Esophagus squamous epithelium (tissue), 5 donors: ENCODE data around the gene TSC1. TPM values are rescaled to one million over a fixed set of nuclear protein-coding genes. Genes with fewer than 3 reads are reported as not detected.

Experiments used
- DNase-seq: peaks from one replicate; lab custom pipeline; 2025; lab: John Stamatoyannopoulos, UW
- H3K27ac ChIP-seq, 4 donors: fragments of 200-600 bp; sonication (generic); one replicate each; pipeline ENCODE4 v1.5.1; 2016 to 2019; ENCODE audit warnings: mild to moderate bottlenecking in 1 of 4
- H3K27me3 ChIP-seq, 4 donors: fragments of 200-600 bp; sonication (generic); 1 replicate in 3 of 4; 2 replicates in 1 of 4; pipeline versions ENCODE4 v1.5.1 to v1.6.0; 2017 to 2021; ENCODE audit warnings: antibody characterized with exemption in 1 of 4
- H3K36me3 ChIP-seq, 3 donors: fragments of 200-600 bp; sonication (generic); one replicate each; pipeline ENCODE4 v1.5.1; 2016 to 2019
- H3K4me1 ChIP-seq, 3 donors: fragments of 200-600 bp; sonication (generic); one replicate each; pipeline ENCODE4 v1.5.1; 2017 to 2019
- H3K4me3 ChIP-seq, 4 donors: fragments of 200-600 bp; sonication (generic); 1 replicate in 3 of 4; 2 replicates in 1 of 4; pipeline ENCODE4 v1.5.1; 2016 to 2019; ENCODE audit warnings: mild to moderate bottlenecking in 2 of 4, moderate library complexity in 1 of 4
- H3K9me3 ChIP-seq, 3 donors: fragments of 200-600 bp; sonication (generic); one replicate each; pipeline ENCODE4 v1.5.1; 2016 to 2019
- POLR2A ChIP-seq, 4 donors: fragments of 450-650 bp; IDR thresholded peaks; one replicate each; pipeline ENCODE4 v1.6.1; 2017; ENCODE audit warnings: antibody characterized with exemption in 4 of 4, mild to moderate bottlenecking in 4 of 4, moderate library complexity in 3 of 4
- WGBS, 2 donors: methylation state at CpG; one replicate each; pipeline ENCODE4 v1.1.5; 2018; 5-methylcytosine and 5-hydroxymethylcytosine counted together
- intact Hi-C: fragments of 100-400 bp; cut with DNase I; formaldehyde crosslinking; loops from one replicate; pipeline ENCODE4 v1.15.0; 2022
- total RNA-seq, 4 donors: library from RNA; depleted of rRNA; stranded (reverse); fragments of >200 nt; gene quantifications; one replicate each; pipeline ENCODE4 v1.1.0, GENCODE V29; 2016
- TF ChIP-seq, protein P1 (sequence below), 6 experiments: fragments of 450-650 bp in 4 of 6; fragments of 200-600 bp in 2 of 6; sonication (generic) in 2 of 6; IDR thresholded peaks; one replicate each; pipeline ENCODE4 v1.5.1; 2016 to 2019; ENCODE audit warnings: antibody characterized with exemption in 6 of 6, mild to moderate bottlenecking in 4 of 6, moderate library complexity in 4 of 6
- donor health status: DM: yes; HTN: yes; CAD: no.

Gene TSC1
- total RNA-seq, 4 donors from 2014 or later = 18.8 to 38.7 (median 25.7) TPM

- H3K4me1 ChIP-seq = peaks cover 0 to 41% (median 8%) of the 10 kb centered on the region in 3 donors
- no peaks in the 10 kb centered on the region for H3K9me3 ChIP-seq
- no peak overlapping the region for H3K27ac ChIP-seq
- no peak for DNase-seq
- intact Hi-C loops = no loop called here
- H3K36me3 ChIP-seq = peaks cover 0 to 84% (median 33%) of the 10 kb centered on the region in 3 donors
- WGBS, 2 donors = 89 to 94% methylated on average over 7 of the region's 7 CpGs
- H3K4me3 ChIP-seq = no peak overlapping the region
- H3K27me3 ChIP-seq = no peaks in the 10 kb centered on the region
- TF ChIP-seq, protein P1, sequence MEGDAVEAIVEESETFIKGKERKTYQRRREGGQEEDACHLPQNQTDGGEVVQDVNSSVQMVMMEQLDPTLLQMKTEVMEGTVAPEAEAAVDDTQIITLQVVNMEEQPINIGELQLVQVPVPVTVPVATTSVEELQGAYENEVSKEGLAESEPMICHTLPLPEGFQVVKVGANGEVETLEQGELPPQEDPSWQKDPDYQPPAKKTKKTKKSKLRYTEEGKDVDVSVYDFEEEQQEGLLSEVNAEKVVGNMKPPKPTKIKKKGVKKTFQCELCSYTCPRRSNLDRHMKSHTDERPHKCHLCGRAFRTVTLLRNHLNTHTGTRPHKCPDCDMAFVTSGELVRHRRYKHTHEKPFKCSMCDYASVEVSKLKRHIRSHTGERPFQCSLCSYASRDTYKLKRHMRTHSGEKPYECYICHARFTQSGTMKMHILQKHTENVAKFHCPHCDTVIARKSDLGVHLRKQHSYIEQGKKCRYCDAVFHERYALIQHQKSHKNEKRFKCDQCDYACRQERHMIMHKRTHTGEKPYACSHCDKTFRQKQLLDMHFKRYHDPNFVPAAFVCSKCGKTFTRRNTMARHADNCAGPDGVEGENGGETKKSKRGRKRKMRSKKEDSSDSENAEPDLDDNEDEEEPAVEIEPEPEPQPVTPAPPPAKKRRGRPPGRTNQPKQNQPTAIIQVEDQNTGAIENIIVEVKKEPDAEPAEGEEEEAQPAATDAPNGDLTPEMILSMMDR (IDR thresholded peaks at IDR 0.05) = no peak
Measured at GRCh38 chr9:132898051-132898450, 46.4 kb downstream of the TSC1 start.

DNA sequence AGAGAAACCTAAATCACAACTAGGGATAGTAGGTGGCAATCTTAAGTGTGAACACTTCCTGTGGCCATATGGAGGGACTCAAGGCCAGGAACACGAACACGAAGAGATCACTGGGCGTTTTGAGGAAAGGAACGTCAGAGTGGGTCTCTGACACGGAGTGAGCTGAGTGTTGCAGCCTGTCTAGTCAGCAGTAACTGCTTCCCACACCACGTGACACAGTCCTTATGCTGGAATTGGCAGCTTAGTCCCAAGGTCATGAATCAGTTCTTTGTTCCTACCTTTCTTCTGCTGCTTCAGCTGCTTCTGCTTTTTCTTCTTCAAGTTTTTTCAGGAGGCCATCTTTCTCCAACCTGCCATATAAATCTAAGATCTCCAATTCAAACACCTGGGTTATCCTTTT lies 47.5 kb downstream of the TSC1 start:
- intact Hi-C loops = no loop called here
- peak overlapping the region in 1 of 4 donors; percentile 67 for H3K27ac ChIP-seq

GRCh38 chr9:132896264-132896663 lies 48.2 kb downstream of the TSC1 start:
- no peak for DNase-seq
- intact Hi-C loops = no loop called here
- Histone ChIP-seq H3K27ac (peak overlapping the region; percentile 59 to 89 (median 70)), H3K9me3 (no peaks in the 10 kb centered on the region), H3K4me1 (peaks cover 0 to 41% (median 8%) of the 10 kb centered on the region in 3 donors), H3K36me3 (peaks cover 0 to 87% (median 35%) of the 10 kb centered on the region in 3 donors), H3K4me3 (no peak overlapping the region), H3K27me3 (no peaks in the 10 kb centered on the region)
- TF ChIP-seq, protein P1 (IDR thresholded peaks at IDR 0.05) = no peak
- TF ChIP-seq POLR2A (IDR thresholded peaks at IDR 0.05) = no peak
- 93 to 97% methylated on average over 8 to 9 of the region's 13 CpGs for WGBS, 2 donors

More for the DNA sequence above, 47.5 kb downstream of the TSC1 start:
- TF ChIP-seq POLR2A (IDR thresholded peaks at IDR 0.05) = no peak
- TF ChIP-seq, protein P1 (IDR thresholded peaks at IDR 0.05) = no peak
- Histone ChIP-seq H3K9me3 (no peaks in the 10 kb centered on the region), H3K4me1 (peaks cover 0 to 41% (median 8%) of the 10 kb centered on the region in 3 donors), H3K27me3 (no peaks in the 10 kb centered on the region), H3K36me3 (peaks cover 0 to 85% (median 38%) of the 10 kb centered on the region in 3 donors), H3K4me3 (no peak overlapping the region)
- no peak for DNase-seq
- 75 to 78% methylated on average over 6 of the region's 6 CpGs for WGBS, 2 donors

DNA sequence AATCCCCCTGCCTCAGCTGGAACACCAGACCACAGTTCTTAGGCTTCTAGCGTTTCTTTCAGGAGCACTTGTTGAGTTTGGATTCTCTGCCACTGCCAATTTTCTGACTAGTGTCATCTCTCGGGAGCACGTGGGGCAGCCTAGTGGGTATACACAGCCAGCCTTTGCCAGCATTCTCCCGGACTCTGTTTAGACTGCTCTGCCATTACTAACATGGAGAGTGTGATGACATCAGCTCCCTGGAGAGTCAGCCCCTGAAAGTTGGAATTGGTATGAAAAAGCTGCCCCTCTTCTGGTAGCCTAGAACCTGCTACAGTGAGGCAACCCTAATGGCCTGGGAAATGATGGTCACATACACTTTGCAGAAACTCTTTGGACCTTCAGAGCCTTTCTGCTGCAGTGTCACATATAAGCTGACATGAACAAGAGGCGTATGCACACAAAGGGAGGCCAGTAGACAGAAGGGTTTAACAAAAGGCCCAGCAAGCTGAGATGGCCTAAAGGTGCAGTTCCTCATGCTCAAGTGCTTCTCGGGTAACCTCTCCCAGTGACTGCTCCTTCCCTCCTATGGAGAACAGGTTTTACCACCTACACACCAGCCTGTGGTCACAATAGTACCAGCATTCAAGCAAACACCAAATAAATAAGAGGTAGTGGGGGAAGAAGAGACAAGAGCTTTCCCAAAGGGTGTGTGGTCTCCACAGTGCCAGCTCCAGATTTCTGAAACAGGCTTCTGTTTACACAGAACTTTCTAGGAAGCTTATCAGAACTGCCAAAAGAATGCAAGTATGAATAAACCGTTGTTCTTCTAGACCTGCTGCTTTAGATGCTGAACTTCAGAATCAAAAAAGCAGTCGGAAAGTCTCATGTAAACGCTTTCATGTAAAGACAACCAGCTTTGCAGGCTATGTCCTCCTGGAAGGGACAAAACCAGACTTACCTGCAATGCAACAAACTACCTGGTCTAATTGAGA lies 49.3 kb downstream of the TSC1 start:
- Histone ChIP-seq H3K36me3 (peaks cover 0 to 87% (median 25%) of the 10 kb centered on the region in 3 donors), H3K4me1 (peaks cover 0 to 41% (median 8%) of the 10 kb centered on the region in 3 donors), H3K4me3 (no peak overlapping the region), H3K27me3 (no peaks in the 10 kb centered on the region), H3K27ac (peak overlapping the region; percentile 59 to 89 (median 70)), H3K9me3 (no peaks in the 10 kb centered on the region)
- no peak for DNase-seq
- intact Hi-C loops = no loop called here
- TF ChIP-seq, protein P1 (IDR thresholded peaks at IDR 0.05) = no peak
- no peak for TF ChIP-seq POLR2A (IDR thresholded peaks at IDR 0.05)
- WGBS, 2 donors = 50 to 65% methylated on average over 8 to 9 of the region's 9 CpGs

- Histone ChIP-seq H3K27me3 (no peaks in the 10 kb centered on the region), H3K36me3 (peaks cover 0 to 84% (median 23%) of the 10 kb centered on the region in 3 donors), H3K4me3 (no peak overlapping the region), H3K4me1 (peaks cover 0 to 41% (median 8%) of the 10 kb centered on the region in 3 donors), H3K9me3 (no peaks in the 10 kb centered on the region), H3K27ac (peak overlapping the region in 3 of 4 donors; percentile 74 to 89 (median 80))
- TF ChIP-seq POLR2A (IDR thresholded peaks at IDR 0.05) = no peak
- TF ChIP-seq, protein P1 (IDR thresholded peaks at IDR 0.05) = no peak
- DNase-seq = no peak
- intact Hi-C loops = no loop called here
- WGBS, 2 donors = 37 to 39% methylated on average over 5 of the region's 5 CpGs
Measured at GRCh38 chr9:132894346-132894745, 50.1 kb downstream of the TSC1 start.
